NCI-H1048 (cell line): ENCODE measurements around the gene TTC33.
A peak's percentile ranks its signal among the peaks of the same experiment; 100 is the strongest.
"Not testable (repeated sequence)": the region's sequence is repeated elsewhere in the genome, so short reads cannot be mapped to it uniquely, and the experiment has no call there.

Experiments
- DNase-seq: peaks from one replicate; lab custom pipeline; 2025; lab: John Stamatoyannopoulos, UW

TTC33 gene, protein sequence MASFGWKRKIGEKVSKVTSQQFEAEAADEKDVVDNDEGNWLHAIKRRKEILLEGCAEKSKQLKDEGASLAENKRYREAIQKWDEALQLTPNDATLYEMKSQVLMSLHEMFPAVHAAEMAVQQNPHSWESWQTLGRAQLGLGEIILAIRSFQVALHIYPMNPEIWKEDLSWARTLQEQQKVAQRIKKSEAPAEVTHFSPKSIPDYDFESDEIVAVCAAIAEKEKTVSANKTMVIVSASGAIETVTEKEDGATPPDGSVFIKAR

DNA sequence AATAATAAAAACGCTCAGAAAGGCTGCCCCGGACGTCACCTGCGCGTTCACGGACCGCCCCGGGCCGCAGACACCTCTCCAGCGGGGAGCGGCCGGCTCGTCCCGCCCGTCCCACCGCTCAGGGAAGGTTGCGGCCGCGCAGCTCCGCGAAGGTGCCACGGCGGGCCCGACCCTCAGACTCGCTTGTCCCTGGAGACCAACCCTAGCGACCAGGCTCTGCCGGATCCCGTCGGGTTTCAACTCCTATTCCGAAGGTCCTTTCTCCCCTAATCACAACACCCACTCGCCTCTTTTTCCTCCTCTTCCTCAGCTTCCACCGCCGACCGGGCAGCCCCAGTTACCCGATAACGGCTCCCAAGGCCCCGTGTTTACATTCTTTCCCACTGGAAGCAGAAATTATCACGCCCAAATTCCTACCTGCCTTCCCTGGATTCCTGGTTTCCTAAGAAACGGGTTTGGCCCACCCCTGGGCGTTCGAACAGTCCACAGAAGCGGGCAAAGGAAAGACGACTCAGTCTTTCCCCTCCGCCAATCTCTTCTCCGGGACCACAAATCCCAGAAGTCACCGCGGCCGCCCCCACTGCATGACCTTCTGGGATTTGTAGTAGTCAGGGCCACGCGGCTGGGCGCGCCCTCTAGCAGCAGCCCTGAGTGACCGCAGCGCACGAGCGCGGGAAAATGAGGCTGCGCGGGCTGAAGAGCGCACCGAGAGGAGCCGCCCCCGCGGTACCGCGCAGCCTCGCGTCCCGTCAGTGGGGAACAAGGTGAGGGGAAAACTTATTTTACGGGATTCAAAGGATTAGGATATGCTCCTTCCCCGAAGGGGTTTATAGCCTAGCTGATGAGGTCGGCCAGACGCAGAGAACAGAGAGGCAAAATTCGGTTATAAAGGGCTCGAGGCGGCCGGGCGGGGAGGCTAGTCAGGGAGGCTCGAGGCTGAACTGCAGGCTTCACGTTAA is at the start of gene TTC33:
Gene TTC33 (minus strand): TSS at position 555 of the 959 bp plus-strand sequence. CDS start 8,943 bp downstream, outside the sequence.
- DNase-seq: peak; percentile 93

DNA sequence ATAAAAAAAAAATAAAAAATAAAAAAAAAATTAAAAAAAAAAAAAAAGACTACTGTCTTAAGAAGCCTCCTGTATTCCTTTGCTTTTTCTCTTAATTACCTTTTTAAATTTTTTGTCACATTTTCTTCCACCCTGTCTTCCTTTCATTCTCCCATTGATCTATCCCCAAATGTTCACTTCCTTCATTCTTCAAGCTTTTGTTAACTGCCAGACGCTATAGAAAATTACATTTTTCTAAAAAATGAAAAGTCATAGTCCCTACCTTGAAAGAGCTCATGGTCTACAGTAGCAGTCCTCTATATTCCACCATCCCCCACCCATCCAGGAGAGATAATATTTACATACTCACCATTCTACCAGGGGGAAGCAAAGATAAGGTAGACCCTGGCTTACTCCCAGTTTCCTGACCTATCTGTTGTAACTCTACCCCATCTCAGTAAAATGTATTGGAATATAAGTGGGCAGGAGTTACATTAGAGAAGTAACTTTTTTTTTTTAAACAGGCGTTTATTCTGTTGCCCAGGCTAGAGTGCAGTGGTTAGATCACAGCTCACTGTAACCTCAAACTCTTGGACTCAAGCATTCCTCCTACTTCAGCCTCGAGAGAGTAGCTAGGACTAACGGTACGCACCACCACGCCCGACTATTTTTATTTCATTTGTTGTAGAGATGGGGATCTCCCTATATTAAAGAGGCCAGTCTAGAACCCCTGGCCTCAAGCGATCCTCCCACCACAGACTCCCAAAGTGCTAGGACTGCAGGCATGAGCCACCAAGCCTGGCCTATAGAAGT is 46.2 kb upstream of the TTC33 start:
- DNase-seq: no peak

DNA sequence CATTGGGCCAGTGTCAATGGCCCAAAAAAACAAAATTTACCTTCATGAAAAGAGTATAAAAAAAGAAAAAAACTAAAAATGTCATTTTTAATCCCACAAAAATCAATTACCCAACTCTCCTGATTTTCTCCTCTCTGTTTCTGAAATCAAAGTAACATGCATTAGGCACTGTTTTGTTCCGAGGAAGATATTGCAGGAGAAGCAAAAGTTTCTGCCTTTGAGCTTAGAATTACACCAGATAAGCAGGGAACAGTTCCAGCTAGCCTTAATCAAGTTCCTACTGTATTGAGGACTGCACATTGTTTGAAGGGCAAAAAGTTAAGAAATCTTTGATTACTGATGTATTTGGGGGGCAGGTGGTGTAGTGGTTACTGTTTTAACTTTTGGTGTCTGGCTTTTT is 43.5 kb upstream of the TTC33 start:
- no peak for DNase-seq

DNA sequence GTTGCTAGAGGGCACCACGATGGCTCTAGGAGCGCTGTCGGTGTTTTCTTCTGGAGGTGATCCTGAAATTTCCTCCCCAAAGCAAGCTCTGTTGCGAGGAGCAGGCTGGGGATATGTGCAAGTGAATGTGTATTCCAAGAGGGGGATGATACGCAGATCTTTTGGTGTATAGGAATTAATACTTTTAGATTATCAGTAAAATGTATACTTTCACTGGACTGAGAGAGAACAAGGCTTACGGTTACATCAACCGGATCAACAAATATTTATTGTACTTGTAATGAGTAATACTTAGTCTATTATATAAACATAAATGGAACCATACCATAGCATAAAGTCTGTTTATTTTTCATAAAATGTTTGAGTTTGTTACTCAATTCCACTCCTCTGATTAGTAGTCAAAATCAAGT is 43.0 kb upstream of the TTC33 start:
- no peak for DNase-seq

DNA sequence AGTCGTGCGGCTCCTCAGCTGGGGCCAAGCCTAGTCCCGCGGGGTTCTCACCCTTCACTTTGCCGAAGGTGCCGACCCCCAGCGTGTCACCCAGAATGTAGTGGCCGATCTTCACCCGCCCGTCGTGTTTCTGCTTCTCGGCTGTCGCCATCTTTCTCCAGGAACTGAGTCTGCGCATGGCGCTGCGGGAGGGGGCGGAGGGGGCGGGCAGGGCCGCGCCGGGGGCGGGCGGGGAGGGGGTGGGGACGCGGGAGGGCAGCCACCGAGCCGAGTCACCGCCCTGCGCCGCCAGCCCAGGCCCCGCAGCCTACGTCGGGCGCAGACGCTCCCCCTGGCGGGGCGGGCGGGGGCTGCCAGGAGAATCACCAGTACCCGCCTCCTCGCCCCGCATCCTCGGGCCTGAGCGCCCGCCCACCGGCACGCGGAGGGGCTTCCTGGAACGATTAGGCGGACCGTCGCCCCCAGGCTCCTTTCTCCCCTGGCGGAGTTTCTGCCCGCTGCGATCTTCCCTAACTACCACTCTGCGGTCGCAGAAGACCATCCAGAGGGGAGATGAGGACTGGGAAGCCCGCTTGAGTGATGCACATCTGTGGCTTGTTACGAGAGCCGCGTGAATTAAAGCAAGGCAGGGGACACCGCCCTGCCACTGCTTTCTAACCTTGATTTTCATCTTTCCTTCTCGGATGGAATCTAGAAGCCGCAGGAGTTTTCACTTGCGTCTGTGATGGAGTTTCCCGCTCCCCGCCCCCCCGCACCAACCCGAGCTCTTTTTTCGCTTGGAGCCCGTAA is 42.4 kb upstream of the TTC33 start, which contains the start of gene PRKAA1:
Gene PRKAA1 (minus strand): TSS at position 363 of the 789 bp plus-strand sequence. CDS start 185 bp downstream, at position 178.
- peak; percentile 67 for DNase-seq

DNA sequence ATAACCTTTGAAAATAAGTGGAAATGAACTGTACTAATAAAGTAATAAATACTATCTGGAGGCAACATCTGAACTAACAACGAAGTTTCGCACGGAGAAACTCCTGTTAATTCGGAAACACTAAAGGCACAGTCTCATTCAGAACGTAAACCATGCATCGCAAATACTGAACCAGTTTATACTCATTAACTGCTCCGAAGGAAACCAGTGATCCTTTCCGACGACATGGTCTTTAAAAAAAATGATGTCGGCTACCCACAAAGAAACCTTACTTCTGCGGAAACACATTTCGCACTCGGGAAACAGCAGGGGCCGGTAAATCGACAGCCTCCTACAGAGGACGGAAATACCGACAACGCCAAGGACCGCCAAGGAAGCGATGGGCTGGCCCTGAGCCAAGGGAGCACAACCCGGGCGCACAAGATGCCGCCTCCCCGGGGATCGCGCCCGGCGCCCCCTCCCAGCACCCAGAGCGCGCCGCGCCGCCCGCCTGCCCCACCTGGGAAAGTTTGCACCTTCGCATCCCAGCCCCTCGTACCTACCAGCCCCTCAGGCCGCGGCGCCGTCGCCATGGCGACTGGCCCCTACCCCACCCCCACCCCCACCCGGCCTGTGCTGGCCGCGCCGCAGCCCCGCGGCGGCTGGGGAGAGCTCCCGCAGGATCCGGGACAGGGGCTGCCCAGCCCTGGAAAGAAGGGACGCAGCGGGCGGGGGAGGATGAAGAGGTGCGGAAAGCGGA is 41.7 kb upstream of the TTC33 start:
- DNase-seq: no peak

DNA sequence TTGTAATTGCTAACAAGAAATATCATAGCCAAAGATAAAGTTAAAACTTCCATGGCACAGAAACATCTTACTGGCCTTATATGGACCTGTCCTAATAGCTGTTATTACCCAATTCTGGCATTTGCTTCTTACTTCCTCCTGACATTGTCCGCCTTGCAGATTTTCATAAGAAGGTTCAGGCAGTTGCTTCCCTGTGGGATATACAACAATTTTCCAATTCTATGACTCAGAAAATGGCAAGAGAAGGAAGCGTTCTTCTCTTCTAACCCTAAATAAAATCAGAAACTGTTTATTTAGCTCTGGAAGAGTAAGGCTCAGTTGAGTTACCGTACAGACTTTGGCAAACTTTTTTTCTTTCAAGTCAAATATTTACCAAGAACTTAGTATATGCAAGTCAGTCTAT is 40.7 kb upstream of the TTC33 start:
- no peak for DNase-seq

DNA sequence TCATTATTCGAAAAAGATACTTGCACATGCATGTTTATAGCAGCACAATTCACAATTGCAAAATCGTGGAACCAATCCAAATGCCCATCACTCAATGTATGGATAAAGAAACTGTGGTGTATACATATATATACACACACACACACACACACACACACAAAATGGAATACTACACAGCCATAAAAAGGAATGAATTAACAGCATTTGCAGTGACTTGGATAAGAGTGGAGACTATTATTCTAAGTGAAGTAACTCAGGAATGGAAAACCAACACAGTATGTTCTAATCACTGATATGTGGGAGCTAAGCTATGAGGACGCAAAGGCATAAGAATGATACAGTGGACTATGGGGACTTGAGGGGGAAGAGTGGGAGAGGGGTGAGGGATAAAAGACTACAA is 39.1 kb upstream of the TTC33 start:
- DNase-seq: not testable (repeated sequence)

DNA sequence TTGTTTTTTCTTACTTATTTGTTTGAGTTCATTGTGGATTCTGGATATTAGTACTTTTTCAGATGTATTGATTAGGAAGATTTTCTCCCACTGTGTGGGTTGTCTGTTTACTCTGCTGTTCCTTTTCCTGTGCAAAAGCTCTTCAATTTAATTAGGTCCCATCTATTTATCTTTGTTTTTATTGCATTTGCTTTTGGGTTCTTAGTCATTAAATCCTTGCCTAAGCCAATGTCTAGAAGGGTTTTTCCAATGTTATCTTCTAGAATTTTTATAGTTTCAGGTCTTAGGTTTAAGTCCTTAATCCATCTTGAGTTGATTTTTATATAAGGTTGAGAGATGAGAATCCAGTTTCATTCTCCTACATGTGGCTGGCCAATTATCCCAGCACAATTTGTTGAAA is 38.6 kb upstream of the TTC33 start:
- not testable (repeated sequence) for DNase-seq

DNA sequence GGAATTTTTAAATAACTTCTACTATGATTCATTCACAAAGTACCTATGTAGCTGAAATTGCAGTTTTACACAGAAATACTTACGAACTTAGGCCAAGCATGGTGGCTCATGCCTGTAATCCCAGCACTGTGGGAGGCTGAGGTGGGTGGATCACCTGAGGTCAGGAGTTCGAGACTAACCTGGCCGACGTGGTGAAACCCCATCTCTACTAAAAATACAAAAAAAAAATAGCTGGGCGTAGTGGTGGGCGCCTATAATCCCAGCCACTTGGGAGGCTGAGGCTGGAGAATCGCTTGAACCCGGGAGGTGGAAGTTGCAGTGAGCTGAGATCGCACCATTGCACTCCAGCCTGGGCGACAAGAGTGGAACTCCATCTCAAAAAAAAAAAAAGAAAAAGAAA is 36.9 kb upstream of the TTC33 start:
- DNase-seq: not testable (repeated sequence)

DNA sequence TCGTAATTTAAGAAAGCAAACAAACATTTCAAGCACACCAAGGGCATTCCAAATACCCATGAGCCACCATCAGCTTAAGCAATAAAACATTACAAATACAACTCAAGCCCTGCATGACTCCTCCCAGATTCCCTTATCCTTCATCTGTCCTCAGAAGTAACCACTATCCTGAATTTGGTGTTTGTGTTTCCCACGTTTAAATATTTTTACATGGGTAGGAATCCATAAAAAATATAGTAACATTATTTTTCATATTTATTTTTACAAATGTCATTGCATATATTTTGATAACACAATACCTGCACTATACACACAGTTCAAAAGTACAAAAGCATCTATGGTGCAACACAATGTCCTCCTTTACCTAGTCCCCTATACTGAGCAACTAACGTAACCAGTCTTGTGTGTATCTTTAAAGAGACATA is 36.0 kb upstream of the TTC33 start:
- DNase-seq: no peak

DNA sequence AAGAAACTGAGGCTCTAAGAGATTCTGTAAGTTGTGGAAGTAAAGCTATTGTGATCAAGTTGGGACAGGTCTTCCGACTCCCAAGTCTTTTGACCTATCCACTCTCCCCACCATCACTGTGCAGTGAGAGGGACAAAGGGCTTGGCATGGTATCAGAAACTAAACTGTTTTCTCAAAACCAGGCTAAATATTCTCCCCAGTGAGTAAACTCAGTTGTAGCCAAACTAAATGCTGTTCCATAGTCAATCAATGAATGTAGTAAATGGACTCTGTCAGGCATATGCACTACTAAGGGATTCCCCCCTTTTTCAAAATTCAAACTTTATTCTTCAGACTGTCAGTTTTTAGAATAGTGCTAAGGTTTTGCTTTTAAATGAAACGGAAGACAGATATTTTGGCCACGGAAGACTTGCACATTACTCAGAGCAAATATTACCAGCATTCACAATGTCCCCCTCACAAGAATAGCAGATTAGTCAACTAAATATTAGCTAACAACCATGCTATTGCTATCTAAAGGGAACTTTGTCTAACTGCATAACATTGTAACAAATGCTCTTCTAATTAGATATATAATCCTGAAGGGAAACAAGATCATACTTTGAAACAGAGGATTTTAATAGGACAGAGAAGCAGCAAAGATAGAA is 35.3 kb upstream of the TTC33 start:
- no peak for DNase-seq

DNA sequence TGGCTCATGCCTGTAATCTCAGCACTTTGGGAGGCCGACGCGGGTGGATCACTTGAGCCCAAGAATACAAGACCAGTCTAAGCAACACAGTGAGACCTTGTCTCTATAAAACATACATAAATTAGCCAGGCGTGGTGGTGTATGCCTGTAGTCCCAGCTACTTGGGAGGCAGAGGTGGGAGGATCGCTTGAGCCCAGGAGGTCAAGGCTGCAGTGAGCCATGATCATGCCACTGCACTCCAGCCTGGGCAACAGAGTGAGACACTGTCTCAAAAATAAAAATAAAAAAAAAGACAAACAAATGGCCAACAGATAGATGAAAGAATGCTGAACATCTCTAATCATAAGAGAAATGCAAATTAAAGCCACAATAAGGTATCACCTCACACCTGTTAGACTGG is 33.2 kb upstream of the TTC33 start:
- not testable (repeated sequence) for DNase-seq

DNA sequence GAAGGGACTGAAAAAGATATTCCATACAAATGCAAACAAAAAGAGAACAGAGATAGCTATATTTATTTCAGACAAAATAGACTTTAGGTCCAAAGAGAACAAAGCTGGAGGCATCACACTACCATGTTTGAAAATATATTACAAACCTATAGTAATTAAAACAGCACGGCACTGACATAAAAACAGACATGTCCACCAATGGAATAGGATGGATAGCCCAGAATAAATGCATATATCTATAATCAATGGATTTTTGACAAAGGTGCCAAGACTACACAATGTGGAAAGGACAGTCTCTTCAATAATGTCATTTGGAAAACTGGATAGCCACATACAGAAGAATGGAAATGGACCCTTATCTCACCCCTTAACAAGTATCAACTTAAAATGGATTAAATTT is 32.2 kb upstream of the TTC33 start:
- DNase-seq: no peak

DNA sequence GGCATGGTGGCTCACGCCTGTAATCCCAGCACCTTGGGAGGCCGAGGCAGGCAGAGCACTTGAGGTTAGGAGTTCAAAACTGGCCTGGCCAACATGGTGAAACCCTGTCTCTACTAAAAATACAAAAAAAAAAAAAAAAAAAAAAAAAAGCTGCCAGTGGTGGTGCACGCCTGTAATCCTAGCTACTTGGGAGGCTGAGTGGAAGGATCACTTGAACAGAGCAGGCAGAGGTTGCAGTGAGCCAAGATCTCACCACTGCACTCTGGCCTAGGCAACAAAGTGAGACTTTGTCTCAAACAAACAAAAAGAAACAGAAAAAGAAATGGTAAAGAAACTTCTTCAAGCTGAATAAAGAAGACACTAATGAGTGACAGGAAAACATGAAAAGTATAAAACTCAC is 30.9 kb upstream of the TTC33 start:
- DNase-seq: not testable (repeated sequence)

DNA sequence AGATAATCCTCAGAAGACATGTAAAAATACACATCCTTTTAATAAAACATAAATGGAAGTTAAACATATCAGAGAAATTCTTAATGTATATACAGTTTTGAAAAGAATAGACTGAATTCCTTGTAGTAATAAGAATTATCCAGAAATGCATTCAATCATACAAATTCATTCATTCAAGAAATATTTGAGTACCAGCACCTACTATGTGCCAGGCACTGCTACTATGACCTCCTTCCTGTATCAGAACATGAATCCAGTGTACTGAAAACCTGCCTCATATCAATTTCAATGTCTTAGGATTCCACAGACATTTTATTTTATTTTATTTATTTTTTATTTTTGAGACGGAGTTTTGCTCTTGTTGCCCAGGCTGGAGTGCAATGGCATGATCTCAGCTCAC is 29.2 kb upstream of the TTC33 start:
- DNase-seq: no peak

DNA sequence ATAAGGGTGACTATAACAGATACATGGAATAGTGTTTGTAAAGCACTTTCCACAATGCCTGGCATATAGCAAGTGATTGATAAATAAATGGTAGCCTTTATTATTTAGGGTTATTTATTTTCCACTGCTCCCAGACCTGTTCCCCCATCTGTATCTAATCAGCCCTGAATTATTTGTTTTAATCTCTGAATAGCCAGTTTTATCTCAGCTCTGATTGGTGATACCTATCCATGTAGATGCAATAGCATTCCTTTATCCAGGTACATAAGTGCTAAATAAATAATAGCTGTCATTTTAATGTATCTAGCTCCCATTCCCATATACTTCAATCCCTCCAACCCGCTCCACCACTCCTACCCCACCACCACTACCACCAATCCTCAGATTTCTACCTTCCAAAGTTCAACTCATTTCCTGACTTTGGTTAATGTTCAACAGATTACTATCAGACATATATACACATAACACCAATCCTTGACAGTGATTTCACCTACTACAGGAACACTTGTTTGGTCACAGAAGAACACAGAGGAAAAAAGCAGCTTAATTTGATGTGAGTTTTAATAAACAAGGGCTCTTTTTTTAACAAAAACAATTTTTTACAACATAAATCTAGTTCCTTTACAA is 28.4 kb upstream of the TTC33 start:
- DNase-seq: no peak

DNA sequence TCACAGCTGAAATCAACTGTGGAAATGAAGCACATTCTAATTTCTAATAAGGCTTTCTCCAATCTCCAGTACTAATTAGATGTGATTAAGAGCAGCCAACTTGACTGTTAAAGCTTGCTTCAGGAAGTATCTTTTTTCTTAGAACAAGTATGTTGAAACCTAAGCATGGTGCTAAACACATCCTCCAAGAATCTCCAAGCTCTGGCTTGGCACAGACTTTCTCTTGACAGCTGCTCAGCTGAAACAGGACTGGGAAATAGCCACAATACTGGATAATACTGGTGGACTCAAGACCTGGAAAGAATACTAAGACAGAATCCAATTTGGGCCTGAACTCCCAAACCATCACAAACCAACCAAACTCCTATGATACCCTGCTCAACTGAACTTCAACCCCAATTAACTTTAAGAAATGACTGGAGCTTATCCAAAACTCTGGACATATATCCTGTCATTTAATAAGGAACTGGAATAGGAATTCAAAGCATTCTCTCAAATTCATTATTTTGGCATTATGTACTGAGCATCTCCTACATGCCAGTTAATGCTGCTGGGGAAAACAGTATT is 26.2 kb upstream of the TTC33 start:
- DNase-seq: no peak

DNA sequence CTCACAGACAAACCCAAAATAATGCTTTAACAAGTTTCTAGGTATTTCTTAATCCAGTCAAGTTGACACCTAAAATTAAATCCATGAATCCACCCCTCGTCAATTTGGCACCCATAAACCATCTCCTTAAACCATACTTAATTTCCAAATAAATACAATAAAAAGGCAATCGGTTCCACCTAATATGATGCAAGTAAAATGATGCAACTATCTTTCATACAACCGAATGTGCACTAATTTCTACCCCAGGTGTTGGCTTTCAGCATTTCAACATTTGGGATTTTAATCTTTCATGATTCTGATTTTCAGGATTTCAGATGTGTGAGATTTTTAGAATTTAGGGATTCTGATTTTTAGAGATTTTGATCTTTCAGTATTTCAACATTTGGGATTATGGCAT is 25.1 kb upstream of the TTC33 start:
- DNase-seq: no peak
